ENCODE measurements around the gene CSH2. TPM values are rescaled to one million over a fixed set of nuclear protein-coding genes. Genes with fewer than 3 reads are reported as not detected.
"Not testable (repeated sequence)": the region's sequence is repeated elsewhere in the genome, so short reads cannot be mapped to it uniquely, and the experiment has no call there.

The CSH2 gene
- polyA plus RNA-seq, 1 donor = 0.06 TPM

GRCh38 chr17:63898899-63899798 is 25.7 kb upstream of the CSH2 start:
- H3K27ac ChIP-seq (ENCODE audit: low read length); DNase-seq; H3K36me3 ChIP-seq (ENCODE audit: control insufficient read depth, insufficient read depth, low read length); H3K27me3 ChIP-seq (ENCODE audit: control insufficient read depth, insufficient read depth, low read length); H3K4me1 ChIP-seq (ENCODE audit: control insufficient read depth, insufficient read depth, low read length); H3K9me3 ChIP-seq (ENCODE audit: control insufficient read depth, low read depth, low read length); H3K4me3 ChIP-seq (ENCODE audit: low read length): not testable (repeated sequence)
- WGBS (ENCODE audit: insufficient coverage, low lambda C conversion rate) = no CpG with 5 or more reads among the region's 6 CpGs

GRCh38 chr17:63896524-63897354 is 23.3 kb upstream of the CSH2 start, which contains the start of gene CSH1:
Gene CSH1 (minus strand): TSS chr17:63896574. CDS start chr17:63896511, 63 bp downstream.
- not testable (repeated sequence) for DNase-seq; H3K27me3 ChIP-seq (ENCODE audit: control insufficient read depth, insufficient read depth, low read length); H3K36me3 ChIP-seq (ENCODE audit: control insufficient read depth, insufficient read depth, low read length); H3K4me1 ChIP-seq (ENCODE audit: control insufficient read depth, insufficient read depth, low read length); H3K27ac ChIP-seq (ENCODE audit: low read length); H3K4me3 ChIP-seq (ENCODE audit: low read length); H3K9me3 ChIP-seq (ENCODE audit: control insufficient read depth, low read depth, low read length)
- WGBS (ENCODE audit: insufficient coverage, low lambda C conversion rate) = no CpG with 5 or more reads among the region's 14 CpGs

- WGBS (ENCODE audit: insufficient coverage, low lambda C conversion rate) = no CpG with 5 or more reads among the region's 10 CpGs
- H3K9me3 ChIP-seq (ENCODE audit: control insufficient read depth, low read depth, low read length); H3K4me1 ChIP-seq (ENCODE audit: control insufficient read depth, insufficient read depth, low read length); DNase-seq; H3K27ac ChIP-seq (ENCODE audit: low read length); H3K36me3 ChIP-seq (ENCODE audit: control insufficient read depth, insufficient read depth, low read length); H3K4me3 ChIP-seq (ENCODE audit: low read length); H3K27me3 ChIP-seq (ENCODE audit: control insufficient read depth, insufficient read depth, low read length): not testable (repeated sequence)
Measured at GRCh38 chr17:63894821-63895220, 21.3 kb upstream of the CSH2 start.

- H3K27ac ChIP-seq (ENCODE audit: low read length); H3K36me3 ChIP-seq (ENCODE audit: control insufficient read depth, insufficient read depth, low read length); H3K4me1 ChIP-seq (ENCODE audit: control insufficient read depth, insufficient read depth, low read length); H3K9me3 ChIP-seq (ENCODE audit: control insufficient read depth, low read depth, low read length); H3K27me3 ChIP-seq (ENCODE audit: control insufficient read depth, insufficient read depth, low read length); H3K4me3 ChIP-seq (ENCODE audit: low read length); DNase-seq: not testable (repeated sequence)
- no CpG with 5 or more reads among the region's 3 CpGs for WGBS (ENCODE audit: insufficient coverage, low lambda C conversion rate)
Measured at GRCh38 chr17:63894021-63894420, 20.5 kb upstream of the CSH2 start.

GRCh38 chr17:63892316-63893037 is 19.0 kb upstream of the CSH2 start:
- no CpG with 5 or more reads among the region's 11 CpGs for WGBS (ENCODE audit: insufficient coverage, low lambda C conversion rate)
- H3K9me3 ChIP-seq (ENCODE audit: control insufficient read depth, low read depth, low read length); H3K4me1 ChIP-seq (ENCODE audit: control insufficient read depth, insufficient read depth, low read length); H3K36me3 ChIP-seq (ENCODE audit: control insufficient read depth, insufficient read depth, low read length); H3K27ac ChIP-seq (ENCODE audit: low read length); H3K27me3 ChIP-seq (ENCODE audit: control insufficient read depth, insufficient read depth, low read length); H3K4me3 ChIP-seq (ENCODE audit: low read length); DNase-seq: not testable (repeated sequence)

- not testable (repeated sequence) for DNase-seq; H3K36me3 ChIP-seq (ENCODE audit: control insufficient read depth, insufficient read depth, low read length); H3K4me1 ChIP-seq (ENCODE audit: control insufficient read depth, insufficient read depth, low read length); H3K27ac ChIP-seq (ENCODE audit: low read length); H3K9me3 ChIP-seq (ENCODE audit: control insufficient read depth, low read depth, low read length); H3K4me3 ChIP-seq (ENCODE audit: low read length); H3K27me3 ChIP-seq (ENCODE audit: control insufficient read depth, insufficient read depth, low read length)
- WGBS (ENCODE audit: insufficient coverage, low lambda C conversion rate) = no CpG with 5 or more reads among the region's 13 CpGs
Measured at GRCh38 chr17:63889026-63889848, 15.8 kb upstream of the CSH2 start.

- 100% methylated on average over 4 of the region's 11 CpGs for WGBS (ENCODE audit: insufficient coverage, low lambda C conversion rate)
- H3K27ac ChIP-seq (ENCODE audit: low read length); H3K4me1 ChIP-seq (ENCODE audit: control insufficient read depth, insufficient read depth, low read length); DNase-seq; H3K27me3 ChIP-seq (ENCODE audit: control insufficient read depth, insufficient read depth, low read length); H3K9me3 ChIP-seq (ENCODE audit: control insufficient read depth, low read depth, low read length); H3K36me3 ChIP-seq (ENCODE audit: control insufficient read depth, insufficient read depth, low read length); H3K4me3 ChIP-seq (ENCODE audit: low read length): not testable (repeated sequence)
Measured at GRCh38 chr17:63885119-63885518, 11.6 kb upstream of the CSH2 start.

GRCh38 chr17:63882626-63883126 is 9.2 kb upstream of the CSH2 start:
- not testable (repeated sequence) for H3K36me3 ChIP-seq (ENCODE audit: control insufficient read depth, insufficient read depth, low read length); H3K9me3 ChIP-seq (ENCODE audit: control insufficient read depth, low read depth, low read length); H3K4me3 ChIP-seq (ENCODE audit: low read length); H3K4me1 ChIP-seq (ENCODE audit: control insufficient read depth, insufficient read depth, low read length); H3K27me3 ChIP-seq (ENCODE audit: control insufficient read depth, insufficient read depth, low read length); DNase-seq; H3K27ac ChIP-seq (ENCODE audit: low read length)
- no CpG with 5 or more reads among the region's 9 CpGs for WGBS (ENCODE audit: insufficient coverage, low lambda C conversion rate)

GRCh38 chr17:63881935-63882601 is 8.6 kb upstream of the CSH2 start, which contains the start of gene GH2:
Gene GH2 (minus strand): TSS chr17:63881944. CDS start chr17:63881801, 143 bp downstream.
- DNase-seq = peak in 1 of 2 donors; percentile 21
- no peaks in the 10 kb centered on the region for H3K36me3 ChIP-seq (ENCODE audit: control insufficient read depth, insufficient read depth, low read length)
- no CpG with 5 or more reads among the region's 15 CpGs for WGBS (ENCODE audit: insufficient coverage, low lambda C conversion rate)
- peaks cover 2% of the 10 kb centered on the region for H3K27me3 ChIP-seq (ENCODE audit: control insufficient read depth, insufficient read depth, low read length)
- no peak within 1 kb of the TSS for H3K27ac ChIP-seq (ENCODE audit: low read length)
- no peaks in the 10 kb centered on the region for H3K9me3 ChIP-seq (ENCODE audit: control insufficient read depth, low read depth, low read length)
- H3K4me1 ChIP-seq (ENCODE audit: control insufficient read depth, insufficient read depth, low read length) = no peaks in the 10 kb centered on the region
- H3K4me3 ChIP-seq (ENCODE audit: low read length) = no peak within 1 kb of the TSS
